ENCODE measurements around the gene CBLL2.

GRCh38 chrX:22314211-22314610, 41.5 kb downstream of the CBLL2 start:
- TF ChIP-seq CTCF (IDR thresholded peaks at IDR 0.05) (no peak), POLR2A (IDR thresholded peaks at IDR 0.05) (no peak)

Measured in lower leg skin (tissue), 3 donors.